M059J (cell line): Measurements from ENCODE around the gene DEXI. TPM values are rescaled to one million over a fixed set of nuclear protein-coding genes. Genes with fewer than 3 reads are reported as not detected.
A peak's percentile ranks its signal among the peaks of the same experiment; 100 is the strongest.
"Not testable (repeated sequence)": the region's sequence is repeated elsewhere in the genome, so short reads cannot be mapped to it uniquely, and the experiment has no call there.

Experiments
- DNase-seq: peaks from one replicate; pipeline ENCODE4 v3.0.0-alpha.2; 2012; ENCODE audit warnings: low read depth
- total RNA-seq: library from RNA; depleted of rRNA; stranded (reverse); fragments of >200 nt; shearing (Covaris generic); gene quantifications from 2 replicates; pipeline ENCODE4 v1.2.3, GENCODE V29; 2014

DEXI gene
- total RNA-seq, 1 experiment from 2014 or later: 60.7 TPM

GRCh38 chr16:10927497-10928112 is 14.7 kb downstream of the DEXI start:
- no peak for DNase-seq

GRCh38 chr16:10926867-10927266 is 15.4 kb downstream of the DEXI start:
- no peak for DNase-seq

GRCh38 chr16:10926094-10926493 is 16.2 kb downstream of the DEXI start:
- DNase-seq: no peak

- not testable (repeated sequence) for DNase-seq
Measured at GRCh38 chr16:10925285-10925684, 17.0 kb downstream of the DEXI start.

GRCh38 chr16:10923650-10924214 is 18.5 kb downstream of the DEXI start:
- DNase-seq: no peak

- DNase-seq: no peak
Measured at GRCh38 chr16:10923146-10923649, 19.1 kb downstream of the DEXI start.

- DNase-seq: no peak
Measured at GRCh38 chr16:10922328-10923145, 19.7 kb downstream of the DEXI start.

- no peak for DNase-seq
Measured at GRCh38 chr16:10921536-10922327, 20.5 kb downstream of the DEXI start.

- DNase-seq: peak; percentile 16
Measured at GRCh38 chr16:10920726-10921427, 21.4 kb downstream of the DEXI start.

- DNase-seq: no peak
Measured at GRCh38 chr16:10919003-10919351, 23.3 kb downstream of the DEXI start.

- peak; percentile 87 for DNase-seq
Measured at GRCh38 chr16:10918294-10919002, 23.8 kb downstream of the DEXI start.

- DNase-seq: no peak
Measured at GRCh38 chr16:10916534-10916933, 25.7 kb downstream of the DEXI start.

GRCh38 chr16:10911267-10911666 is 31.0 kb downstream of the DEXI start:
- DNase-seq: no peak

GRCh38 chr16:10907757-10908045 is 34.6 kb downstream of the DEXI start:
- DNase-seq: no peak

GRCh38 chr16:10906914-10907756 is 35.1 kb downstream of the DEXI start:
- no peak for DNase-seq

GRCh38 chr16:10906482-10906881 is 35.8 kb downstream of the DEXI start:
- DNase-seq: no peak

- no peak for DNase-seq
Measured at GRCh38 chr16:10902999-10903398, 39.3 kb downstream of the DEXI start.

GRCh38 chr16:10897134-10897533 is 45.1 kb downstream of the DEXI start:
- no peak for DNase-seq

GRCh38 chr16:10896723-10897122 is 45.5 kb downstream of the DEXI start:
- DNase-seq: no peak

GRCh38 chr16:10896165-10896564 is 46.1 kb downstream of the DEXI start:
- DNase-seq: no peak
